NCI-H774 (cell line): ENCODE results near the gene SPDEF.
A peak's percentile ranks its signal among the peaks of the same experiment; 100 is the strongest.

Experiments
- DNase-seq: peaks from one replicate; lab custom pipeline; 2025; lab: John Stamatoyannopoulos, UW

SPDEF gene

GRCh38 chr6:34514593-34515472, 41.3 kb downstream of the SPDEF start:
- no peak for DNase-seq

GRCh38 chr6:34514112-34514511, 42.0 kb downstream of the SPDEF start:
- no peak for DNase-seq

- DNase-seq: no peak
These were observed 42.5 kb downstream of the SPDEF start for GRCh38 chr6:34513646-34514045.

GRCh38 chr6:34512738-34513115, 43.4 kb downstream of the SPDEF start:
- DNase-seq: no peak

- DNase-seq: no peak
These were observed 44.0 kb downstream of the SPDEF start for GRCh38 chr6:34511915-34512737.

GRCh38 chr6:34511214-34511914, 44.8 kb downstream of the SPDEF start:
- no peak for DNase-seq

- no peak for DNase-seq
These were observed 45.8 kb downstream of the SPDEF start for GRCh38 chr6:34510299-34510698.

GRCh38 chr6:34509782-34510181, 46.3 kb downstream of the SPDEF start:
- DNase-seq: no peak

GRCh38 chr6:34508425-34508824, 47.7 kb downstream of the SPDEF start:
- no peak for DNase-seq

GRCh38 chr6:34506718-34507117, 49.4 kb downstream of the SPDEF start:
- no peak for DNase-seq

- DNase-seq: no peak
These were observed 58.7 kb downstream of the SPDEF start for GRCh38 chr6:34497411-34497810.

- DNase-seq: peak; percentile 89
These were observed 59.9 kb downstream of the SPDEF start for GRCh38 chr6:34496103-34496685.

GRCh38 chr6:34494973-34495372, 61.2 kb downstream of the SPDEF start:
- no peak for DNase-seq

GRCh38 chr6:34493344-34493743, 62.8 kb downstream of the SPDEF start:
- no peak for DNase-seq

GRCh38 chr6:34491091-34491430, 65.1 kb downstream of the SPDEF start:
- DNase-seq: no peak

GRCh38 chr6:34490390-34491090, 65.6 kb downstream of the SPDEF start:
- DNase-seq: no peak

- no peak for DNase-seq
These were observed 66.8 kb downstream of the SPDEF start for GRCh38 chr6:34489207-34489805.
